Esophagus squamous epithelium (tissue), 5 donors: ENCODE data around the gene SPDYE4. TPM values are rescaled to one million over a fixed set of nuclear protein-coding genes. Genes with fewer than 3 reads are reported as not detected.

Experiments
- DNase-seq: peaks from one replicate; lab custom pipeline; 2025; lab: John Stamatoyannopoulos, UW
- H3K27ac ChIP-seq, 4 donors: fragments of 200-600 bp; sonication (generic); one replicate each; pipeline ENCODE4 v1.5.1; 2016 to 2019; ENCODE audit warnings: mild to moderate bottlenecking in 1 of 4
- H3K27me3 ChIP-seq, 4 donors: fragments of 200-600 bp; sonication (generic); 1 replicate in 3 of 4; 2 replicates in 1 of 4; pipeline versions ENCODE4 v1.5.1 to v1.6.0; 2017 to 2021; ENCODE audit warnings: antibody characterized with exemption in 1 of 4
- H3K36me3 ChIP-seq, 3 donors: fragments of 200-600 bp; sonication (generic); one replicate each; pipeline ENCODE4 v1.5.1; 2016 to 2019
- H3K4me1 ChIP-seq, 3 donors: fragments of 200-600 bp; sonication (generic); one replicate each; pipeline ENCODE4 v1.5.1; 2017 to 2019
- H3K4me3 ChIP-seq, 4 donors: fragments of 200-600 bp; sonication (generic); 1 replicate in 3 of 4; 2 replicates in 1 of 4; pipeline ENCODE4 v1.5.1; 2016 to 2019; ENCODE audit warnings: mild to moderate bottlenecking in 2 of 4, moderate library complexity in 1 of 4
- H3K9me3 ChIP-seq, 3 donors: fragments of 200-600 bp; sonication (generic); one replicate each; pipeline ENCODE4 v1.5.1; 2016 to 2019
- POLR2A ChIP-seq, 4 donors: fragments of 450-650 bp; IDR thresholded peaks; one replicate each; pipeline ENCODE4 v1.6.1; 2017; ENCODE audit warnings: antibody characterized with exemption in 4 of 4, mild to moderate bottlenecking in 4 of 4, moderate library complexity in 3 of 4
- WGBS, 2 donors: methylation state at CpG; one replicate each; pipeline ENCODE4 v1.1.5; 2018; 5-methylcytosine and 5-hydroxymethylcytosine counted together
- intact Hi-C: fragments of 100-400 bp; cut with DNase I; formaldehyde crosslinking; loops from one replicate; pipeline ENCODE4 v1.15.0; 2022
- total RNA-seq, 4 donors: library from RNA; depleted of rRNA; stranded (reverse); fragments of >200 nt; gene quantifications; one replicate each; pipeline ENCODE4 v1.1.0, GENCODE V29; 2016
- TF ChIP-seq, protein P1 (sequence below), 6 experiments: fragments of 450-650 bp in 4 of 6; fragments of 200-600 bp in 2 of 6; sonication (generic) in 2 of 6; IDR thresholded peaks; one replicate each; pipeline ENCODE4 v1.5.1; 2016 to 2019; ENCODE audit warnings: antibody characterized with exemption in 6 of 6, mild to moderate bottlenecking in 4 of 6, moderate library complexity in 4 of 6
- donor health status: DM: yes; HTN: yes; CAD: no.

SPDYE4 gene
- total RNA-seq, 4 donors from 2014 or later, result not detected

GRCh38 chr17:8798176-8798845 lies 40.0 kb upstream of the SPDYE4 start:
- Histone ChIP-seq H3K4me1 (peaks cover 0 to 14% (median 7%) of the 10 kb centered on the region in 3 donors), H3K27me3 (peaks cover 0 to 36% (median 0%) of the 10 kb centered on the region in 4 donors), H3K9me3 (no peaks in the 10 kb centered on the region), H3K4me3 (no peak overlapping the region), H3K27ac (no peak overlapping the region), H3K36me3 (no peaks in the 10 kb centered on the region)
- no peak for DNase-seq
- WGBS, 2 donors, result 53 to 100% methylated on average over 3 to 8 of the region's 23 CpGs
- intact Hi-C loops, result no loop called here
- TF ChIP-seq POLR2A (IDR thresholded peaks at IDR 0.05), result no peak
- TF ChIP-seq, protein P1, sequence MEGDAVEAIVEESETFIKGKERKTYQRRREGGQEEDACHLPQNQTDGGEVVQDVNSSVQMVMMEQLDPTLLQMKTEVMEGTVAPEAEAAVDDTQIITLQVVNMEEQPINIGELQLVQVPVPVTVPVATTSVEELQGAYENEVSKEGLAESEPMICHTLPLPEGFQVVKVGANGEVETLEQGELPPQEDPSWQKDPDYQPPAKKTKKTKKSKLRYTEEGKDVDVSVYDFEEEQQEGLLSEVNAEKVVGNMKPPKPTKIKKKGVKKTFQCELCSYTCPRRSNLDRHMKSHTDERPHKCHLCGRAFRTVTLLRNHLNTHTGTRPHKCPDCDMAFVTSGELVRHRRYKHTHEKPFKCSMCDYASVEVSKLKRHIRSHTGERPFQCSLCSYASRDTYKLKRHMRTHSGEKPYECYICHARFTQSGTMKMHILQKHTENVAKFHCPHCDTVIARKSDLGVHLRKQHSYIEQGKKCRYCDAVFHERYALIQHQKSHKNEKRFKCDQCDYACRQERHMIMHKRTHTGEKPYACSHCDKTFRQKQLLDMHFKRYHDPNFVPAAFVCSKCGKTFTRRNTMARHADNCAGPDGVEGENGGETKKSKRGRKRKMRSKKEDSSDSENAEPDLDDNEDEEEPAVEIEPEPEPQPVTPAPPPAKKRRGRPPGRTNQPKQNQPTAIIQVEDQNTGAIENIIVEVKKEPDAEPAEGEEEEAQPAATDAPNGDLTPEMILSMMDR (IDR thresholded peaks at IDR 0.05), result no peak

- intact Hi-C loops, result no loop called here
Observed at GRCh38 chr17:8797621-8798175, 39.4 kb upstream of the SPDYE4 start.

GRCh38 chr17:8794636-8795035 lies 36.3 kb upstream of the SPDYE4 start:
- Histone ChIP-seq H3K4me1 (peaks cover 0 to 11% (median 4%) of the 10 kb centered on the region in 3 donors), H3K4me3 (no peak overlapping the region), H3K36me3 (no peaks in the 10 kb centered on the region), H3K27me3 (peaks cover 0 to 20% (median 0%) of the 10 kb centered on the region in 4 donors), H3K9me3 (peaks cover 0 to 14% (median 0%) of the 10 kb centered on the region in 3 donors), H3K27ac (no peak overlapping the region)
- WGBS, 2 donors, result 58 to 59% methylated on average over 7 of the region's 7 CpGs
- no peak for DNase-seq
- no peak for TF ChIP-seq POLR2A (IDR thresholded peaks at IDR 0.05)
- intact Hi-C loops, result no loop called here

More at GRCh38 chr17:8797621-8798175, 39.4 kb upstream of the SPDYE4 start:
- Histone ChIP-seq H3K36me3 (no peaks in the 10 kb centered on the region), H3K27ac (no peak overlapping the region), H3K27me3 (peaks cover 0 to 36% (median 0%) of the 10 kb centered on the region in 4 donors), H3K9me3 (no peaks in the 10 kb centered on the region), H3K4me1 (peaks cover 0 to 14% (median 7%) of the 10 kb centered on the region in 3 donors), H3K4me3 (no peak overlapping the region)
- no peak for TF ChIP-seq POLR2A (IDR thresholded peaks at IDR 0.05)
- TF ChIP-seq, protein P1 (IDR thresholded peaks at IDR 0.05), result no peak
- 79% methylated on average over 7 of the region's 14 CpGs; no CpG with 5 or more reads in 1 of the 2 donors for WGBS, 2 donors
- no peak for DNase-seq

- peaks cover 0 to 10% (median 0%) of the 10 kb centered on the region in 4 donors for H3K27me3 ChIP-seq
Observed at GRCh38 chr17:8793649-8794048, 35.3 kb upstream of the SPDYE4 start.

DNA sequence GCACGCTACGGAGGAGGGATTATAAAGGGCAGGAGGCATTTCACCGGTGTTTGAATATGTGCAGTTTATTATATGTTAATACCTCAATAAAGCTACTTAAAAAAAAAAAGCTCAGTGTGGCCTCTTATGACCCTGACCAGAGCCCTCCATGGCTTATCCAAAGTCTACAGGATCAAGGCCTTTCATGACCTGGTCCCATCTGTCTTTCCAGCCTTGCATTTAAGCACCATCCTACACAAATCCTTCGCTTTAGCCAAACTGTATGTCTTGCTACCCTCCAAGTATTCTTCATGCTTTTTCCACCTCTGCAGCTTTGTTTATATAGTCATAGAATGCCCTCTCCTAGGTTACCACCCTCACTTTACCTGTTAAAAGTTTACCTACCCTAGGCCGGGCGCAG lies 34.3 kb upstream of the SPDYE4 start:
- intact Hi-C loops, result no loop called here
- H3K27ac ChIP-seq, result no peak overlapping the region
- no peak overlapping the region for H3K4me3 ChIP-seq
- peaks cover 0 to 14% (median 0%) of the 10 kb centered on the region in 3 donors for H3K9me3 ChIP-seq
- no peaks in the 10 kb centered on the region for H3K27me3 ChIP-seq
- H3K4me1 ChIP-seq, result no peaks in the 10 kb centered on the region
- WGBS, 2 donors, result 81 to 83% methylated on average over 3 to 5 of the region's 6 CpGs
- no peaks in the 10 kb centered on the region for H3K36me3 ChIP-seq
- TF ChIP-seq POLR2A (IDR thresholded peaks at IDR 0.05), result no peak
- TF ChIP-seq, protein P1 (IDR thresholded peaks at IDR 0.05), result no peak
- DNase-seq, result no peak

More at GRCh38 chr17:8793649-8794048, 35.3 kb upstream of the SPDYE4 start:
- intact Hi-C loops, result no loop called here
- no peak for DNase-seq
- WGBS, 2 donors, result 40 to 43% methylated on average over 2 of the region's 2 CpGs
- no peaks in the 10 kb centered on the region for H3K36me3 ChIP-seq
- H3K4me1 ChIP-seq, result peaks cover 0 to 1% (median 0%) of the 10 kb centered on the region in 3 donors
- H3K27ac ChIP-seq, result peak overlapping the region in 1 of 4 donors; percentile 2
- no peak overlapping the region for H3K4me3 ChIP-seq
- no peak for TF ChIP-seq POLR2A (IDR thresholded peaks at IDR 0.05)
- TF ChIP-seq, protein P1 (IDR thresholded peaks at IDR 0.05), result no peak
- H3K9me3 ChIP-seq, result peaks cover 0 to 14% (median 0%) of the 10 kb centered on the region in 3 donors
